ENCODE results near the gene PACS1. TPM values are rescaled to one million over a fixed set of nuclear protein-coding genes. Genes with fewer than 3 reads are reported as not detected.

Gene PACS1
- polyA plus RNA-seq, 1 donor (not counting 4 experiments of a cell fraction or from before 2014, with no cell fraction given) = 14.9 TPM

- peak overlapping the region; percentile 27 for H2AFZ ChIP-seq (ENCODE audit: control insufficient read depth, low read length)
- H3K9ac ChIP-seq (ENCODE audit: control insufficient read depth, extremely low read depth, insufficient read depth, low read length) = peak overlapping the region; percentile 87
- H3K4me3 ChIP-seq (ENCODE audit: control insufficient read depth in 2 of 3, extremely low read depth in 1 of 3, insufficient read depth in 2 of 3, low read depth in 1 of 3, low read length in 3 of 3) = peak overlapping the region; percentile 69 to 89 (median 87)
- dilution Hi-C loops (cut with MboI; ENCODE audit: extremely low pct_ligation_motif_present, low sequenced_read_pairs) = no loop called here
- peaks cover 13% of the 10 kb centered on the region for H3K79me2 ChIP-seq (ENCODE audit: control insufficient read depth, insufficient read depth, low read length)
- no peaks in the 10 kb centered on the region for H3K9me3 ChIP-seq (ENCODE audit: control insufficient read depth, low read depth, low read length)
- DNase-seq (ENCODE audit: low read depth, low spot score) (no peak), FAIRE-seq (no peak)
- peaks cover 13% of the 10 kb centered on the region for H3K4me1 ChIP-seq (ENCODE audit: control insufficient read depth, extremely low read depth, insufficient read depth, low read length)
- H3K27ac ChIP-seq (ENCODE audit: control insufficient read depth, insufficient read depth, low read length) = peak overlapping the region; percentile 61
- TF ChIP-seq CTCF (optimal IDR thresholded peaks at IDR 0.05 in 1 of 3, IDR thresholded peaks at IDR 0.05 in 1 of 3, conservative IDR thresholded peaks at IDR 0.05 in 1 of 3; ENCODE audit: extremely low read depth in 1 of 3, insufficient read depth in 2 of 3, low read length in 3 of 3) (peak in 1 of 3 experiments; percentile 23), EZH2 (IDR thresholded peaks at IDR 0.05; ENCODE audit: low read length) (no peak)
- no peaks in the 10 kb centered on the region for H3K27me3 ChIP-seq (ENCODE audit: control insufficient read depth, extremely low read depth, insufficient read depth, low read length)
- no peaks in the 10 kb centered on the region for H3K9me1 ChIP-seq (ENCODE audit: control insufficient read depth, extremely low read depth, insufficient read depth, low read length)
- H4K20me1 ChIP-seq (ENCODE audit: control insufficient read depth, extremely low read depth, insufficient read depth, low read length) = no peaks in the 10 kb centered on the region
- H3K36me3 ChIP-seq (ENCODE audit: control insufficient read depth in 2 of 2, extremely low read depth in 1 of 2, insufficient read depth in 2 of 2, low read length in 2 of 2) = peaks cover 25 to 28% of the 10 kb centered on the region in 2 experiments
- H3K4me2 ChIP-seq (ENCODE audit: control insufficient read depth, extremely low read depth, insufficient read depth, low read depth, low read length) = peak overlapping the region; percentile 95
Observed at GRCh38 chr11:66258473-66258893, 188.4 kb downstream of the PACS1 start.

- Histone ChIP-seq H2AFZ (ENCODE audit: control insufficient read depth, low read length) (no peak overlapping the region), H3K4me1 (ENCODE audit: control insufficient read depth, extremely low read depth, insufficient read depth, low read length) (peaks cover 13% of the 10 kb centered on the region), H3K27me3 (ENCODE audit: control insufficient read depth, extremely low read depth, insufficient read depth, low read length) (no peaks in the 10 kb centered on the region), H3K79me2 (ENCODE audit: control insufficient read depth, insufficient read depth, low read length) (peaks cover 13% of the 10 kb centered on the region), H3K9me3 (ENCODE audit: control insufficient read depth, low read depth, low read length) (no peaks in the 10 kb centered on the region), H3K9ac (ENCODE audit: control insufficient read depth, extremely low read depth, insufficient read depth, low read length) (no peak overlapping the region), H4K20me1 (ENCODE audit: control insufficient read depth, extremely low read depth, insufficient read depth, low read length) (no peaks in the 10 kb centered on the region), H3K27ac (ENCODE audit: control insufficient read depth, insufficient read depth, low read length) (no peak overlapping the region), H3K4me2 (ENCODE audit: control insufficient read depth, extremely low read depth, insufficient read depth, low read depth, low read length) (peak overlapping the region; percentile 95), H3K9me1 (ENCODE audit: control insufficient read depth, extremely low read depth, insufficient read depth, low read length) (no peaks in the 10 kb centered on the region), H3K36me3 (ENCODE audit: control insufficient read depth in 2 of 2, extremely low read depth in 1 of 2, insufficient read depth in 2 of 2, low read length in 2 of 2) (peaks cover 28 to 30% of the 10 kb centered on the region in 2 experiments), H3K4me3 (ENCODE audit: control insufficient read depth in 2 of 3, extremely low read depth in 1 of 3, insufficient read depth in 2 of 3, low read depth in 1 of 3, low read length in 3 of 3) (no peak overlapping the region)
- no peak for FAIRE-seq
- DNase-seq (ENCODE audit: low read depth, low spot score) = no peak
- dilution Hi-C loops (cut with MboI; ENCODE audit: extremely low pct_ligation_motif_present, low sequenced_read_pairs) = no loop called here
- TF ChIP-seq EZH2 (IDR thresholded peaks at IDR 0.05; ENCODE audit: low read length) (no peak), CTCF (optimal IDR thresholded peaks at IDR 0.05 in 1 of 3, IDR thresholded peaks at IDR 0.05 in 1 of 3, conservative IDR thresholded peaks at IDR 0.05 in 1 of 3; ENCODE audit: extremely low read depth in 1 of 3, insufficient read depth in 2 of 3, low read length in 3 of 3) (no peak)
Observed at GRCh38 chr11:66259225-66259624, 189.2 kb downstream of the PACS1 start.
